ENCODE data around the gene PPP2R5E.

DNA sequence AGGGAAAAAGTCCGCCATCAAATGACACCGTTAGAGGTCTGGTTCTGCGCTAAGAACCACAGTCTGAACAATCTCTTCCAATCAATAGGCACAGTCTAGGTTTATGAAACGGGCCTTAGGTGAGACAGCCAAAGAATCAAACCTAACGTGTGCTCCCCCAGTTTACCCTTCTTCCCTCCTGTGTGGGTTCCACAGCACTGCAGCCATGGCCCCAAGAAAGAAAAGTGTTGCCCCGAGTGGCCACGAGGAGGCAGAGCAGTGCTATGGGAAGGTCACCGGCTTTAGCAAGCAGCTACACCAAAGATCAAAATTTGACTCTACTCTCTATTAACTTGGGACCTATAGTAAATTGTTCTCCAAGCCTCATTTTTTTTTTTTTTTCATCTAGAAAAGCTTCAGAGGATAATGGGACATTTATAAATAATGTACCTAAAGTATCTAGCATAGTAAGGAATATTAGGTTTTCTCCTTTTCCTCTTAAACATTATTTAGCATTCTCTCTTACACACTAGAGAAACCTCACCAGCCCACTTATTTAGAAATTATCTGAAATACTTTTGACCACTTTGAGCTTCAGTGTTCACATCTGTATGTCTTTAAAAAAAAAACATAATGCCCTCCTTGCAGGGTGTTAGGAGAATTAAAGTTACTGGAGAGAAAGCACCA lies 154.3 kb downstream of the PPP2R5E start:
- TF ChIP-seq, protein P1, sequence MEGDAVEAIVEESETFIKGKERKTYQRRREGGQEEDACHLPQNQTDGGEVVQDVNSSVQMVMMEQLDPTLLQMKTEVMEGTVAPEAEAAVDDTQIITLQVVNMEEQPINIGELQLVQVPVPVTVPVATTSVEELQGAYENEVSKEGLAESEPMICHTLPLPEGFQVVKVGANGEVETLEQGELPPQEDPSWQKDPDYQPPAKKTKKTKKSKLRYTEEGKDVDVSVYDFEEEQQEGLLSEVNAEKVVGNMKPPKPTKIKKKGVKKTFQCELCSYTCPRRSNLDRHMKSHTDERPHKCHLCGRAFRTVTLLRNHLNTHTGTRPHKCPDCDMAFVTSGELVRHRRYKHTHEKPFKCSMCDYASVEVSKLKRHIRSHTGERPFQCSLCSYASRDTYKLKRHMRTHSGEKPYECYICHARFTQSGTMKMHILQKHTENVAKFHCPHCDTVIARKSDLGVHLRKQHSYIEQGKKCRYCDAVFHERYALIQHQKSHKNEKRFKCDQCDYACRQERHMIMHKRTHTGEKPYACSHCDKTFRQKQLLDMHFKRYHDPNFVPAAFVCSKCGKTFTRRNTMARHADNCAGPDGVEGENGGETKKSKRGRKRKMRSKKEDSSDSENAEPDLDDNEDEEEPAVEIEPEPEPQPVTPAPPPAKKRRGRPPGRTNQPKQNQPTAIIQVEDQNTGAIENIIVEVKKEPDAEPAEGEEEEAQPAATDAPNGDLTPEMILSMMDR (IDR thresholded peaks at IDR 0.05): peak; percentile 73 to 86 (median 79)
- no peak for TF ChIP-seq POLR2A (IDR thresholded peaks at IDR 0.05)
